Smooth muscle cell (in vitro differentiated cells): ENCODE data around the gene ZFPM1. TPM values are rescaled to one million over a fixed set of nuclear protein-coding genes. Genes with fewer than 3 reads are reported as not detected.

Source experiments
- DNase-seq: peaks from one replicate; lab custom pipeline; 2025; ENCODE audit not compliant: unreplicated experiment; lab: John Stamatoyannopoulos, UW
- H2AFZ ChIP-seq: fragments of 200-600 bp; sonication (generic); 2 replicates; pipeline ENCODE4 v1.6.0; 2016; ENCODE audit warnings: antibody characterized with exemption, low read depth, mild to moderate bottlenecking
- H3F3A ChIP-seq: fragments of 200-600 bp; sonication (generic); 2 replicates; pipeline ENCODE4 v1.6.0; 2017; ENCODE audit warnings: antibody characterized with exemption, low read depth
- H3K27ac ChIP-seq: fragments of 200-600 bp; sonication (generic); 2 replicates; pipeline ENCODE4 v1.5.1; 2016; ENCODE audit warnings: low read depth, mild to moderate bottlenecking
- H3K27me3 ChIP-seq: fragments of 200-600 bp; sonication (generic); 2 replicates; pipeline ENCODE4 v1.6.1; 2016; ENCODE audit warnings: low read depth, mild to moderate bottlenecking
- H3K36me3 ChIP-seq: fragments of 200-600 bp; sonication (generic); 2 replicates; pipeline ENCODE4 v1.5.1; 2016; ENCODE audit warnings: low read depth
- H3K4me1 ChIP-seq: fragments of 200-600 bp; sonication (generic); 2 replicates; pipeline ENCODE4 v1.5.1; 2016; ENCODE audit warnings: low read depth
- H3K4me2 ChIP-seq: fragments of 200-600 bp; sonication (generic); 2 replicates; pipeline ENCODE4 v1.6.0; 2016; ENCODE audit warnings: mild to moderate bottlenecking
- H3K4me3 ChIP-seq: fragments of 200-600 bp; sonication (generic); 2 replicates; pipeline ENCODE4 v1.5.1; 2016; ENCODE audit warnings: mild to moderate bottlenecking
- H3K79me2 ChIP-seq: fragments of 200-600 bp; sonication (generic); 2 replicates; pipeline ENCODE4 v1.6.0; 2016; ENCODE audit warnings: low read depth, mild to moderate bottlenecking
- H3K9ac ChIP-seq: fragments of 200-600 bp; sonication (generic); 2 replicates; pipeline ENCODE4 v1.6.0; 2016; ENCODE audit warnings: low read depth
- H3K9me3 ChIP-seq: fragments of 200-600 bp; sonication (generic); replicated peaks from 2 replicates; pipeline ENCODE4 v1.5.1; 2016; ENCODE audit warnings: low read depth
- H4K20me1 ChIP-seq: fragments of 200-600 bp; sonication (generic); 2 replicates; pipeline ENCODE4 v1.6.0; 2016; ENCODE audit warnings: low read depth
- CTCF ChIP-seq: fragments of 200-600 bp; sonication (generic); IDR thresholded peaks from 2 replicates; pipeline ENCODE4 v1.5.1; 2017; ENCODE audit warnings: borderline replicate concordance, mild to moderate bottlenecking, antibody characterized with exemption; ENCODE audit not compliant: insufficient read depth, poor library complexity, severe bottlenecking
- WGBS: methylation state at CpG from one replicate; pipeline ENCODE4 v1.1.7; 2016; ENCODE audit warnings: low lambda C conversion rate; 5-methylcytosine and 5-hydroxymethylcytosine counted together
- polyA plus RNA-seq: library from polyadenylated mRNA; unstranded; fragments of >200 nt; fragmentation: Nextera tagmentation; extraction: Ambion mirVana; gene quantifications from 2 replicates; pipeline ENCODE4 v1.2.1, GENCODE V29; 2016
- total RNA-seq: library from RNA; depleted of rRNA; stranded (reverse); fragments of >200 nt; gene quantifications from 2 replicates; pipeline ENCODE4 v1.2.3, GENCODE V29; 2014

ZFPM1 gene
- total and polyA plus RNA-seq, 2 experiments from 2014 or later: 0.99 to 4.9 TPM

GRCh38 chr16:88505405-88506082 is 52.5 kb downstream of the ZFPM1 start:
- Histone ChIP-seq H3K9ac (no peak overlapping the region), H3F3A (no peaks in the 10 kb centered on the region), H3K79me2 (no peaks in the 10 kb centered on the region), H3K36me3 (no peaks in the 10 kb centered on the region), H3K4me2 (no peak overlapping the region), H4K20me1 (peaks cover 60% of the 10 kb centered on the region), H3K9me3 (no peaks in the 10 kb centered on the region), H3K27ac (no peak overlapping the region), H3K4me3 (no peak overlapping the region), H3K27me3 (no peaks in the 10 kb centered on the region), H3K4me1 (no peaks in the 10 kb centered on the region), H2AFZ (no peak overlapping the region)
- no peak for DNase-seq
- 90% methylated on average over 18 of the region's 22 CpGs for WGBS
- TF ChIP-seq CTCF: no peak

- no peak overlapping the region for H3K4me3 ChIP-seq
- WGBS: 95% methylated on average over 21 of the region's 21 CpGs
Measured at GRCh38 chr16:88506723-88507122, 53.6 kb downstream of the ZFPM1 start.

GRCh38 chr16:88507231-88507743 is 54.2 kb downstream of the ZFPM1 start:
- no peak for DNase-seq
- TF ChIP-seq CTCF: no peak
- Histone ChIP-seq H3F3A (no peaks in the 10 kb centered on the region), H3K4me2 (no peak overlapping the region), H3K9ac (no peak overlapping the region), H3K79me2 (no peaks in the 10 kb centered on the region), H3K4me1 (no peaks in the 10 kb centered on the region), H3K27me3 (no peaks in the 10 kb centered on the region), H3K36me3 (no peaks in the 10 kb centered on the region), H3K9me3 (no peaks in the 10 kb centered on the region), H2AFZ (no peak overlapping the region), H4K20me1 (peaks cover 57% of the 10 kb centered on the region), H3K27ac (no peak overlapping the region), H3K4me3 (no peak overlapping the region)
- WGBS: 92% methylated on average over 9 of the region's 9 CpGs

More at GRCh38 chr16:88506723-88507122, 53.6 kb downstream of the ZFPM1 start:
- Histone ChIP-seq H3K9me3 (no peaks in the 10 kb centered on the region), H3K27me3 (no peaks in the 10 kb centered on the region), H4K20me1 (peaks cover 57% of the 10 kb centered on the region), H3K4me2 (no peak overlapping the region), H2AFZ (no peak overlapping the region), H3K79me2 (no peaks in the 10 kb centered on the region), H3F3A (no peaks in the 10 kb centered on the region), H3K9ac (no peak overlapping the region), H3K4me1 (no peaks in the 10 kb centered on the region), H3K27ac (no peak overlapping the region), H3K36me3 (no peaks in the 10 kb centered on the region)
- no peak for DNase-seq
- TF ChIP-seq CTCF: no peak
